ENCODE data around the gene DLGAP1.

The DLGAP1 gene

DNA sequence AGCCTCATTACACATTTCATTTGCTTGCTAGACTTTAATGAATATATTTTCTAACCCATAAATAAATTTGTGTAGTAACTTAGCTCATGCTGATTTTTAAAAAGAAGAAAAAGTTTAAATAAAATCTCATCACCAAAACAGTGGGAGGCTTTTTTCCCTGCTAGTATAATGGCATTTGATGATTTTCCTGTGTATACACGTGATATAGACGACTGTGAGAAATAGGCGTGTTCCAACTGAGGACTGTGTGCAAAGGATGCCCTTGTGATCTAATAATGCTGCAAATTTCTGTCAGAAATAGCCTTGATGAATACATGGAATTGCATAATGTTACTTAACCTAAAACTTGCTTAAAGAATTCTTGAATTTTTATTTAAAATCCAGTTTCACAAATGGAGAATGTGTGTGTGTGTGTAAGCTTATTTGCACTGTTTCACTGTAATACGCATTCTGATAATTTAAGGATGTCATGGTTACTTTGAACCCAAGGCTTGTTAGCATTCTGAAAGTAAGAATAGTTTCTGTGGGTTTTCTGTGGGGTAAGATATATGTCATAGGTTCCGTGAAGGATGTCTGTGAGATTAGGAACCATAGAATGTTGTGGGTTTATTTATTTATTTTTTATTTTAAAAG, 178.0 kb downstream of the DLGAP1 start:
- no peaks in the 10 kb centered on the region for H3K9me2 ChIP-seq (ENCODE audit: low read depth, low read length)
- no peaks in the 10 kb centered on the region for H3K27me3 ChIP-seq (ENCODE audit: insufficient read depth, low read length)
- no peak overlapping the region for H2AFZ ChIP-seq (ENCODE audit: low read length)
- H3K79me2 ChIP-seq (ENCODE audit: insufficient read depth, low read length), result no peaks in the 10 kb centered on the region
- no peaks in the 10 kb centered on the region for H4K20me1 ChIP-seq (ENCODE audit: insufficient read depth, low read length)
- TF ChIP-seq EZH2 (IDR thresholded peaks at IDR 0.05; ENCODE audit: borderline replicate concordance, low read length), result no peak
- no peaks in the 10 kb centered on the region for H3K36me3 ChIP-seq (ENCODE audit: insufficient read depth, low read length)
- no peaks in the 10 kb centered on the region for H3K9me3 ChIP-seq (ENCODE audit: low read length)
- no peak overlapping the region for H3K27ac ChIP-seq (ENCODE audit: low read depth, low read length, poor library complexity, severe bottlenecking)
- no peak overlapping the region for H3K4me3 ChIP-seq (ENCODE audit: low read depth, low read length, poor library complexity, severe bottlenecking)
- H3K4me2 ChIP-seq (ENCODE audit: low read length), result no peak overlapping the region
- no peaks in the 10 kb centered on the region for H3K4me1 ChIP-seq (ENCODE audit: insufficient read depth, low read length, severe bottlenecking)
- H3F3A ChIP-seq (ENCODE audit: insufficient read depth, low read length), result no peaks in the 10 kb centered on the region
- no peak overlapping the region for H3K9ac ChIP-seq (ENCODE audit: low read length)

DNA sequence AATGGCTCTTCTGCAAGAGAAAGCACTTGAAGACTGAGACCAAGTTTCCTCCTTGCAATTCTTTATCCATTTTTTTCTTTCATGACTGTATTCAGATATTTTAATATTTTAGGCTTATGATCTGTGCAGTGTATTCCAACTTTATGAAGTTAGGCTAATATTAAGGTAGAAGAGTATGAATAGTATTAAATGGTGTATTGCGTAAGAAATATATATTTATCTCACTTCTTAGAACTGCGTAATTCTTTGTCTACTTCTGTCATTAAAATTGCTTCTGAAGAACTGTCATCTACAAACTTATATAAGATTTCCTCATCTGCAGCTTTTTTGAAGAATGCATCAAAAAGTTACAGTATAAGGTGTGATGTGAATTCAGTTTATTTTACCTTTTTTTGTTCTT, 183.2 kb downstream of the DLGAP1 start:
- Histone ChIP-seq H3K9ac (ENCODE audit: low read length) (no peak overlapping the region), H2AFZ (ENCODE audit: low read length) (no peak overlapping the region), H3K27me3 (ENCODE audit: insufficient read depth, low read length) (no peaks in the 10 kb centered on the region), H3K36me3 (ENCODE audit: insufficient read depth, low read length) (no peaks in the 10 kb centered on the region), H3K9me3 (ENCODE audit: low read length) (no peaks in the 10 kb centered on the region), H3K9me2 (ENCODE audit: low read depth, low read length) (no peaks in the 10 kb centered on the region), H3K27ac (ENCODE audit: low read depth, low read length, poor library complexity, severe bottlenecking) (no peak overlapping the region), H4K20me1 (ENCODE audit: insufficient read depth, low read length) (no peaks in the 10 kb centered on the region), H3F3A (ENCODE audit: insufficient read depth, low read length) (no peaks in the 10 kb centered on the region), H3K79me2 (ENCODE audit: insufficient read depth, low read length) (no peaks in the 10 kb centered on the region), H3K4me1 (ENCODE audit: insufficient read depth, low read length, severe bottlenecking) (no peaks in the 10 kb centered on the region), H3K4me3 (ENCODE audit: low read depth, low read length, poor library complexity, severe bottlenecking) (no peak overlapping the region), H3K4me2 (ENCODE audit: low read length) (no peak overlapping the region)
- no peak for TF ChIP-seq EZH2 (IDR thresholded peaks at IDR 0.05; ENCODE audit: borderline replicate concordance, low read length)
- TF ChIP-seq, protein P1, sequence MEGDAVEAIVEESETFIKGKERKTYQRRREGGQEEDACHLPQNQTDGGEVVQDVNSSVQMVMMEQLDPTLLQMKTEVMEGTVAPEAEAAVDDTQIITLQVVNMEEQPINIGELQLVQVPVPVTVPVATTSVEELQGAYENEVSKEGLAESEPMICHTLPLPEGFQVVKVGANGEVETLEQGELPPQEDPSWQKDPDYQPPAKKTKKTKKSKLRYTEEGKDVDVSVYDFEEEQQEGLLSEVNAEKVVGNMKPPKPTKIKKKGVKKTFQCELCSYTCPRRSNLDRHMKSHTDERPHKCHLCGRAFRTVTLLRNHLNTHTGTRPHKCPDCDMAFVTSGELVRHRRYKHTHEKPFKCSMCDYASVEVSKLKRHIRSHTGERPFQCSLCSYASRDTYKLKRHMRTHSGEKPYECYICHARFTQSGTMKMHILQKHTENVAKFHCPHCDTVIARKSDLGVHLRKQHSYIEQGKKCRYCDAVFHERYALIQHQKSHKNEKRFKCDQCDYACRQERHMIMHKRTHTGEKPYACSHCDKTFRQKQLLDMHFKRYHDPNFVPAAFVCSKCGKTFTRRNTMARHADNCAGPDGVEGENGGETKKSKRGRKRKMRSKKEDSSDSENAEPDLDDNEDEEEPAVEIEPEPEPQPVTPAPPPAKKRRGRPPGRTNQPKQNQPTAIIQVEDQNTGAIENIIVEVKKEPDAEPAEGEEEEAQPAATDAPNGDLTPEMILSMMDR (IDR thresholded peaks at IDR 0.05; ENCODE audit: low read length), result no peak

DNA sequence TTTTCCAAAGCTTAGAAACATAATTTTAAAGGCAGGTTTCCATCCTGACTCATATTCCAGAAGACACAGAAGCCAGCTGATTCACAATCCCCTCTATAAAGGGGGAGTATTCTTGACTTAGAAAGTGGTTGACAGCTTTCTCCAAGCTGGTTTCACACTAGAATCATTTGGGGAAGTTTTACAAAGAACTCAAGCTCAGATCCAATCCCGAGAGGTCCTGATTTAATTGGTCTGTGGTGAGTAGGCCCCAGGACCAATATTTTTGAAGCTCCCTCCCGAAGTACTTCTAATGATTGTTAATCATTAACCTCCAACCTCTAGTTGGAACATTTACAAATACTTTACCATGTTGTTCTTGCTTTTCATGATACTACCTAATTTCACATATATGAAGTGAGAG, 184.1 kb downstream of the DLGAP1 start:
- Histone ChIP-seq H3K9me2 (ENCODE audit: low read depth, low read length) (no peaks in the 10 kb centered on the region), H3K9me3 (ENCODE audit: low read length) (no peaks in the 10 kb centered on the region), H3K4me1 (ENCODE audit: insufficient read depth, low read length, severe bottlenecking) (no peaks in the 10 kb centered on the region), H3F3A (ENCODE audit: insufficient read depth, low read length) (no peaks in the 10 kb centered on the region), H3K4me2 (ENCODE audit: low read length) (no peak overlapping the region), H4K20me1 (ENCODE audit: insufficient read depth, low read length) (no peaks in the 10 kb centered on the region), H3K27me3 (ENCODE audit: insufficient read depth, low read length) (no peaks in the 10 kb centered on the region), H2AFZ (ENCODE audit: low read length) (no peak overlapping the region), H3K4me3 (ENCODE audit: low read depth, low read length, poor library complexity, severe bottlenecking) (no peak overlapping the region), H3K9ac (ENCODE audit: low read length) (no peak overlapping the region), H3K79me2 (ENCODE audit: insufficient read depth, low read length) (no peaks in the 10 kb centered on the region), H3K27ac (ENCODE audit: low read depth, low read length, poor library complexity, severe bottlenecking) (no peak overlapping the region), H3K36me3 (ENCODE audit: insufficient read depth, low read length) (no peaks in the 10 kb centered on the region)
- no peak for TF ChIP-seq EZH2 (IDR thresholded peaks at IDR 0.05; ENCODE audit: borderline replicate concordance, low read length)
- TF ChIP-seq, protein P1 (IDR thresholded peaks at IDR 0.05; ENCODE audit: low read length), result no peak

DNA sequence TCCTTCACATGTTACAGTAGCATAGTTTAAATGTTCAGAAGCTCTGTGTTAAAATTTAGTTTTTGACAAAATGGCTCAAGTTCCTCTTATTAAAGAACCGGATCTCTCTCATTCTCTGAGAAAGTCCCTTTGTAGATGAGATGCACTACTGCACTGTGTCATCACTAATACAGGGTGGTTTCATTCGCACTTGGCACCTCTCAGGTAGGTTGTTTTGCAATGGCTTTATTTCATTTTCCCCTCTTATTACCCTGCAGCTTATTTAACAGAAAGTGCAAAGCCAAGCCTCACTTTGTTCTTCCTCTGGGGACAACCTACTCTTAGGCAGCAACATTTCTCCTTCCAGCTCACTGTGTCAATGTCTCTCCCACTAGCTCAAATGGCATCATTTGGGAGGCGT, 185.1 kb downstream of the DLGAP1 start:
- TF ChIP-seq EZH2 (IDR thresholded peaks at IDR 0.05; ENCODE audit: borderline replicate concordance, low read length), result no peak
- TF ChIP-seq, protein P1 (IDR thresholded peaks at IDR 0.05; ENCODE audit: low read length), result no peak
- H2AFZ ChIP-seq (ENCODE audit: low read length), result no peak overlapping the region
- H3K27ac ChIP-seq (ENCODE audit: low read depth, low read length, poor library complexity, severe bottlenecking), result no peak overlapping the region
- no peaks in the 10 kb centered on the region for H3F3A ChIP-seq (ENCODE audit: insufficient read depth, low read length)
- H3K27me3 ChIP-seq (ENCODE audit: insufficient read depth, low read length), result no peaks in the 10 kb centered on the region
- H3K9me2 ChIP-seq (ENCODE audit: low read depth, low read length), result no peaks in the 10 kb centered on the region
- no peaks in the 10 kb centered on the region for H3K79me2 ChIP-seq (ENCODE audit: insufficient read depth, low read length)
- H4K20me1 ChIP-seq (ENCODE audit: insufficient read depth, low read length), result no peaks in the 10 kb centered on the region
- H3K4me2 ChIP-seq (ENCODE audit: low read length), result no peak overlapping the region
- H3K4me1 ChIP-seq (ENCODE audit: insufficient read depth, low read length, severe bottlenecking), result no peaks in the 10 kb centered on the region
- H3K9ac ChIP-seq (ENCODE audit: low read length), result no peak overlapping the region
- H3K9me3 ChIP-seq (ENCODE audit: low read length), result no peaks in the 10 kb centered on the region
- H3K36me3 ChIP-seq (ENCODE audit: insufficient read depth, low read length), result no peaks in the 10 kb centered on the region
- no peak overlapping the region for H3K4me3 ChIP-seq (ENCODE audit: low read depth, low read length, poor library complexity, severe bottlenecking)

All from OCI-LY1 (cell line).